HG03060 (cell line): ENCODE measurements around the gene ATP10B.
"Not testable (repeated sequence)": the region's sequence is repeated elsewhere in the genome, so short reads cannot be mapped to it uniquely, and the experiment has no call there.

ENCODE experiments used
- ATAC-seq: cut with Tn5 transposase; IDR thresholded peaks from one replicate; pipeline ENCODE4 v1.9.1; 2021; ENCODE audit warnings: low read depth, moderate number of reproducible peaks; ENCODE audit not compliant: unreplicated experiment

ATP10B gene

DNA sequence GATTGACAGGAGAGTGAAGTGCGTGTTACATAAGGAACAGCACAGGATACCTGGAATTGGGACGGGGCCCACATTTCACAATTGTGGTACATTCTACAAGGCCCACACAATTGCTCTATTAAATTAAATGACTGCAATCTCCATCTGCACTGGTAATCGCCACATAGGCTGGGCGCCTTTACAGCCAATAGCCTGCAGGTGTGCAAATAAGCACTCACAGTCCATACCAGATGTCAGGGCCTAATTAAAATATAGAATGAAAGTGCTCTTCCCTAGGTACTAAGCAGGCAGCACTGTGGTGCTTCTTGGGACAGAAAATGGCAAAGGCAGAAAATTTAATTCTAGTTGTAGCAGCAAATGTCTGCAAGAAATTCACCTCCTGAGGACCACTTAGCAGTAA, 82.7 kb downstream of the ATP10B start:
- ATAC-seq, result no peak

DNA sequence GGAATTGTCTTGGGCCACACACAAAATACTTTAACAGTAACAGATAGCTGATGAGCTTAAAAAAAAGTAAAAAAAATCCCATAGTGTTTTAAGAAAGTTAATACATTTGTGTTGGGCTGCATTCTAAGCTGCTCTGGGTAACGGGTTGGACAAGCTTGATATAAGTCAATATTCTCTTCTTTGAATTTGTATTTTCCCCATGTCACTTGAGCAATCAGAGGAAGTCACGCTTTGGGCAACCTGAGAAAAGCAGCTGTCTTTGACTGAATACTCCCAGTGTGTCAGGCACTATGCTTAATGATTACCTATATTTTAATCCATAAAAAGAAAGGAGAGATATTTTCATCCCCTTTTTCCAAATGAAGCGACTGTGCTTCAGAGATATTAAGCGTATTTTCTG, 84.9 kb downstream of the ATP10B start:
- ATAC-seq, result no peak

DNA sequence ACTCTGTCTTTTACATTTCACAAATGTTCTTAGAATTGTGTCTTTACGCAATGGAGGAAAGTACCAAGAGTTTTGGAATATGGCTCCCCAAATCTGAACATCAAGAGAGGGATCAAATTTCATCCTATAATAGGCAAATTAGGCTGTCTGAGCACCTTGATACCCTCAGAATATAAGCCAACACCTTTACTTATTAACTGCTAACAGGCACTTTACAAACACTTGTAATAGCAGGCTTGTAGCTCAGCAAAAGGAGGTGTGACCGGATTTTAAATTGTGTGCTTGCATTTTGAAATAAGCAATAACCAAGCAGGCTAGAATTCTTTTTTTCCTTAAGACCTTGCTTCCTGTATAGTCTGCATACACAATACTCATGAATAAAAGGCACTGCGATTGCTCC, 92.0 kb downstream of the ATP10B start:
- ATAC-seq, result no peak

DNA sequence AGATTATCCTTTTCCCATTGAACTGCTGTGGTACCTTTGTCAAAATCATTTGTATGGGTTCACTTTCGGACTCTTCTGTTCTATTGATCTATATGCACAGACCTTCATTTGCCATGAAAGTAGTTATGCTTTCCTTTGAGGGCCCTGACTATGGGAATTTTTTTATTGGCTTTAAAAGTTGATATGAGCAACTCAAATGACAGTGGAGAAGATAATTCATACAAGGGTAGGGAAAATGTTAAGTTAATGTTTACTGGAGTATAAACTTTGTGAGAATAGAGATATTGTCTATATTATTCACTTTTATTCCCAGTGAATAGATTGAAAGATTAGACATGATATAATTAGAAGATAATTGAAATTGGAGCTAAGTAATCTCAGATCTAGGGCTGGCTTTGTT, 94.8 kb downstream of the ATP10B start:
- ATAC-seq, result no peak

DNA sequence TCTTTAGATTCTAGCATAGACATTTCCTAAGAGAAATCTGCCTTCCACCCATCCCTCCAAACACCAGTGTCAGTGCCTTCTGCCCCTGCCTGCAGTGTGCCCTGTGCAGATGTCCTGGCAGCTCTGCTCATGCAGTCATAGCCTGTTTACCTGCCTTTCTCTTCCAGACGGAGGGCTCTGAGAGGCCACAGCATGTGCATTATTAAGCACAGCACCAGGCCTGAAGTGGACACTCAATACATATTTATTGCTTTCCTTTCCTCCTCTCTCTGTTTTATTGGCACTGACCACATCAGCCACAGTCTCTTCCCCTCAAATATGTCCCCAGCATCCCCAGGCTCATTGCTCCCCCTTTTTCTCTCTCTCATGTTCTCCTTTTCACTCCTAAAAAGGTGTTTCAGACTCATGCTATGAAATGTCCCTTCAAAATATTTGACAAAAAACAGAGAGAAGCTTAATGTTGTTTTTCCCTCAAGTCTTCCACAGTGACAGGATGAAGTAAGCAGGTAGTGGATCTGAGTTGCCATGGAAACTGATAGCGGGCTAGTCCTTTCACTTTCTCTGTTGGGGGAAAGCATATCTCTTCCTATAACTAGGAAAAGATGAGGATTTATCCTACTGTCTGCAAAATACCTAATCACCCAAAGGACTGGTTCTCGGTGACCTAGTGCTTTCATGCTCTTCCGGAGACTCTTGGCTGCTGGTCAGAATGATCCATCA, 100.9 kb downstream of the ATP10B start:
- no peak for ATAC-seq

DNA sequence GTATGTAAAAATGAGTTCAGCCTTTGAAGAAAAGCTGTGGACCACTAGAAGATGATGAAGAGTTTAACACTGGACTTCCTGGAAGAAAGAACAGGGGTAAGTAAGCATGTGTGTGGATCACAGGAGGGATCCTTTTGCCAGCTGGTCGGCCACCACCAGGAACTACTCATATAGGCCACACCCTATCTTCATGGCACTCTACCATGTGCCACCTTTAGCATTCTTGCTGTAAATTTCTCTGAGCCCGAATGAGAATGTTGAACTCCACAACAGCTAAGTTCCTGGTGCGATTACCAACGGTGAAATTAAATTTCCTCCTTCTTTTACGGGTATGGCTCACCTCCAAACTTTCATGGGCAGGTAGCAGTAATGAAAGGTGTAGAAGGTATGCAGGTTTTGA, 102.3 kb downstream of the ATP10B start:
- no peak for ATAC-seq

DNA sequence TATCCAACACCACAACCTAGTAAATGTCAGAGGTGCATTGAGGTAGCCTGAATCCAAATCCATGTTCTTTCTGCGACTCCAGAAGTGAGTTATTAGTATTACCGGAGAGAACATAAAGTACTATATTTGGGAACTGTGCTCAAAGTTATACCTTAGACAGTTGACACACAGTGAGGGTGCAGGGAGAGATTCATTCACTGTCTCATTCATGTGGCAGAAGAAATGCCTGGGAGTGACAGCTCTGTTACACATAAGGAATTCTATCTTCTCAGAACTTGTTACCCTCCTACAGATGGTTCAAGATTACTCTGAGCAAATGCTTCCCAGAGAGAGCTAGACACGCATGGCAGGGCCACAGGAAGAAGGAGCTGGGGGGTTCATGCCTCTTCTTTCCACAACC, 103.0 kb downstream of the ATP10B start:
- ATAC-seq, result no peak

DNA sequence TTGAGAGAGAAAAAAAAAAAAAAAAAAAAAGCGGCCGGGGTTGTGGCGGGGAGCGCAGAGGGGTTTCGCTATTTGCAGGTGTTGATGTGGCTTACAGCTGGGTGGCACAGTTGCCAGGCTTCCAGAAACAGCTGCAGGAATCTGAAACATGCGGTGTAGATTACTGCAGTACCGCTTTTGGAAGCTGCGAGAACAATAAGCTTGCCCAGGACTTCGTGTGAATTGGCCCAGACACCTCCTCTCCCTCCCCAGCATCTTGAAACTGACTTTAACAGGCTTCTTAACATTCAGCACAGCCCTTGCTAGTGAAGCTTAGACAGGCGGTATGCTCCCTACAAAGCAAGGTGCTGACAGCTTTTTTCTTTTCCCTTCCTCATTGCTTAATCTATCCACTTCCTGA, 104.0 kb downstream of the ATP10B start:
- ATAC-seq, result no peak

DNA sequence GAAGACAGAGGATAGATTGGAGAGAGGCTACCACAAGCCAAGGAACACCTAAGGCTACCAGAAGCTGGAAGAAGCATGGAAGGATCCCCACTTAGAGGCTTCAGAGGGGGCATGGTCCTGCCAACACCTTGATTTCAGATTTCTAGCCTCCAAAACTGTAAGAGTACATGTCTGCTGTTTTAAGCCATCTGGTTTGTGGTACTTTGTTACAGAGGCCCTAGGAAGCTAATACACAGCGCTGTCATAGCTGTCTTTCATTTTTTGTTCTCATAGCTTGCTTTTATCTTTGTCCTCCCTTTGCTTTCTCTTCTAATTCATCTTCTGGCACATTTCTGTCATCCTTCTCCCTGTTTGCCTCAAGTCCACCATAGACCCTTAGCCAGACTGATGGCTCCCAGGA, 104.5 kb downstream of the ATP10B start:
- ATAC-seq, result no peak

DNA sequence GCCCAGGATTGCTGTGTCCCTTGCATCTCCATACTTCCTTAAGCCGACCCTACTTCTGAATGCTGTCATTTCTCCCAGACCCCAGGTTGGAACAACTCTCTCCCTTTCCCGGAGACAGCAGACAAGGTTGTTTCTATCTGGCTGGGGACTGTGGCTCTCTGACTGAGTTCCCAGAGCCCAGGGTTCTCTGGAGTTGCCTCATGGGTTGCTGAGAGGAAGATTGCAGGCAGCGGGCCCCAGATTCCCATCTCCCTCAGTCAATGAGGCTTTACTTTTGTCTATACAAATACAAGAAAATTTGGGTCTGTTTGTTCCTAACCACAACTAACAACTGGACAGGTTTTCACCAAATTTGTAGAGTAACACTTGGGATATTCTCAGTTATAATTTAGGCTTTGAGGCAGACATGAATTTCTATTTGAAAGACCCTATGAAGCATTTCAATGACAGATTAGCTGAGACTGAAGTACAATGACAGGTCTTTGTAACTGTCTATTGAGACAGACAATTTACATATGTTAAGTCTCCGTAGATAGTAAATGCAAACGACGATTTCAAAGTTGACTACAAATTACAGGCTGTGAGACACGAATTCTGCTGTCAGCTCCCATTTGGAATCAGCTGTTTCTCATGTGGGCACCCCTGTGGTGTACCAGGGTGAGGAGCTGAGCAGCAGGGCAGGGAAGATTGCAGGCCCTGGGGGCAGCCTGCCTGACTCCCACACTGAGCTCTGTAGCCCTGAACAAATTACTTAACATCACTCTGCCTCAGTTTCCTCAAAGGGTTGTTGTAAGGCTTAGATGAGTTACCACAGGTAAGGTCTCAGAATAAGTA, 107.5 kb downstream of the ATP10B start:
- ATAC-seq, result no peak

DNA sequence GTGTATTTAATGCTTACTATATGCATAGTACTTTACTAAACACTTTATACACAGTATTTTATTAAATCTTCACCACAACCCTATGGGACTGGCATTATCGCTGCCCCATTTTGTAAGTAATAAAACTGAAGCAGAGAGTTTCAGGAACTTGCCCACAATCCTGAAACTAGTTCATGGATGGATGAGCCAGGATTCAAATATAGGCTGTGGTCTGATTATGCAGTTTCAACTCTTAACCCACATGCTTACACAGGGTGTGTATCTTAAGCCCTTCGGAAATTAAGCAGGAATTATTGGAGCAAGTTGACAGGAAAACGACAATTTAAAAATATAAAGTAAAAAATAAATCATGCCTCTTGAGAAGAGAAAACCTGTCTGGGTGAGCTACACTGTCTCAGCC, 109.0 kb downstream of the ATP10B start:
- peak; percentile 83 for ATAC-seq

DNA sequence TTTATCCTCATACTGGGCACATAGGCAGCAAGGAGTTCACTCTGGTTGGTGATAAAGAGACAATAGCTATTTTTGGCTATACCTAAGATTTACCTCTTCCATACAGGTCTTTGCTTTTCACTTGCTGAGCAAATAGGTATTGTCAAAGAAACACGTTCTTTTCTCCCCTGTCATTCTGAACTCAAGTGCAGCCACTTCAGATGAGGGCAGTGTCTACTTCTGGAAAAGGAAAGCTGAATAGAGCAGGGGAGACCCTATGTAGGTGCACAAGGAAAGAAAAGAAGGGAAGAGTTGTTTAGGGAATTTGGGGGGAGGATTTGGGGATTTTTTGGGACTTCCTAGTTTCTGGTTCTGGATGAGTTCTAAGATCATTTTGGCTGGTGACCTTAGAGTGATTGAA, 109.6 kb downstream of the ATP10B start:
- no peak for ATAC-seq

DNA sequence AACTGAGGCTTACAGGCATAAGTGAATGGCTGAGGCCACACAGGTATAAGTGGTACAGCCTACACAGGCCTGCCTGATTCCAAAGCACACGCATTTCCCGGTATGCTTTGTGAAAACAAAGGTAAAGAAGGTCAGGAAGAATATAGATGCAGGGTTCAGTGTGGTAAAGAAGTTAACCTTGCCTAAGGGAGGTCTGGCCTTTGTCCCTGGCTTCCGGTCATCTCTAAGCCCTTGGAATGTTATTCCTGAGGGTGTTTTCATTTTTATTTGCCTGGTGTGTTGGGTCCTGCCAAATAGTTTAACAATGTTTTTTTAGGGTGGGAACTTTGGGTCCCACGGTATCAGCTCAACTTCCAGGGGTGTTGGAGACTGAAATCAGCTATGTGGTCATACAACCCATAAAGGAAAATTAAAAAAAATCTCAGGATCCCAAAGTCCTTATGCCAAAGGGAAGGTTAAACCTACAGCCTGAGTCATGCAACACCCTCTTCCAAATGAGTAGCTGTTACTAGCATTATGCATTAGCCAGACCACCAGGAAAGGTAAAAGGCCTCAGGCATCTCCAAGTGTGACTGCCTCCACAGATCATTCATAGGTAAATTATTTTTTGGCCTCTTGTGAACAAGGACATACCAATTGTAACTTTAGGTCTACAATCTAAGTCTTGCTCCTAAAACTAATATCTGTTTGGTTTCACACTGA, 124.6 kb downstream of the ATP10B start:
- no peak for ATAC-seq

DNA sequence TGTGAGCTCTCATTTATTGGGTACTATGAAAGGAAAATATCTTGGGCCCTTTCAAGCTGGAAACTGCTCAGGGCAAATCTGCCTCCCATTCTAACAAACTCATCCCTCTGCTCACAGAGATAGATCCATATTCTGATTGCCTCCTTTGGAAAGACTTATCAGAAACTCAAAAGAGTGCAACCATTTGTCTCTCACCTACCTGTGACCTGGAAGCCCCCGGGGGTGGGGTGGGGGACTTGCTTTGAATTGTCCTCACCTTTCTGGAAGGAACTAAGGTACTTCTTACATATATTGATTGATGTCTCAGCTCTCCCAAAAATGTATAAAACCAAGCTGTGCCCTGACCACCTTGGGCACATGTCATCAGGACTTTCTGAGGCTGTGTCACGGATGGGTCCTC, 125.3 kb downstream of the ATP10B start:
- no peak for ATAC-seq

DNA sequence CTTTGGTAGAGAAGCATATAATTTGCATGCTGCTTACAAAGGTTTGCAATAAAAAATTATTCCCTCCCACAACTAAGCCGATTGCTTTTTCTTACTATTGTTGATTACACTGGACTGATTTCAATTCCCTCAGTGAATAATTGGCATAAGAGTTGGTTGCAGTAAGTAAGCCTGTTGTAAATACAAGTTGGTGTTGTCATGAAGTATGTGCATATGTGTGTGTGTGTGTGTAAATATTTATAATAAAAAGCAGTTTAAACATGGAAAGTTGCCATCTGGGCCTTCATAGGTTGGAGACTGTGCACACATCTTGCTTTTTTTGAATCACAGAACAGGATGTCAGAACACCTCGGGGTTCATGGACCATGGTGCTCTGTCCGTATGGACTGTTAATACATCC, 131.2 kb downstream of the ATP10B start:
- no peak for ATAC-seq

DNA sequence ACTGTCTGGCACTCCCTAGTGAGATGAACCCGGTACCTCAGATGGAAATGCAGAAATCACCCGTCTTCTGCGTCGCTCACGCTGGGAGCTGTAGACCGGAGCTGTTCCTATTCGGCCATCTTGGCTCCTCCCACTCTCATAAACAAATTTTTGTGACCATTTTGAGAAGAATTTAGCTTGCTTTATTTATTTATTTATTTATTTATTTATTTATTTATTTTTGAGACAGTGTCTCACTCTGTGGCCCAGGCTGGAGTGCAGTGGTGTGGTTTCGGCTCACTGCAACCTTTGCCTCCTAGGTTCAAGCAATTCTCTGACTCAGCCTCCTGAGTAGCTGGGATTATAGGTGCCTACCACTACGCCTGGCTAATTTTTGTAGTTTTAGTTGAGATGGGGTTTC, 136.5 kb downstream of the ATP10B start:
- not testable (repeated sequence) for ATAC-seq

DNA sequence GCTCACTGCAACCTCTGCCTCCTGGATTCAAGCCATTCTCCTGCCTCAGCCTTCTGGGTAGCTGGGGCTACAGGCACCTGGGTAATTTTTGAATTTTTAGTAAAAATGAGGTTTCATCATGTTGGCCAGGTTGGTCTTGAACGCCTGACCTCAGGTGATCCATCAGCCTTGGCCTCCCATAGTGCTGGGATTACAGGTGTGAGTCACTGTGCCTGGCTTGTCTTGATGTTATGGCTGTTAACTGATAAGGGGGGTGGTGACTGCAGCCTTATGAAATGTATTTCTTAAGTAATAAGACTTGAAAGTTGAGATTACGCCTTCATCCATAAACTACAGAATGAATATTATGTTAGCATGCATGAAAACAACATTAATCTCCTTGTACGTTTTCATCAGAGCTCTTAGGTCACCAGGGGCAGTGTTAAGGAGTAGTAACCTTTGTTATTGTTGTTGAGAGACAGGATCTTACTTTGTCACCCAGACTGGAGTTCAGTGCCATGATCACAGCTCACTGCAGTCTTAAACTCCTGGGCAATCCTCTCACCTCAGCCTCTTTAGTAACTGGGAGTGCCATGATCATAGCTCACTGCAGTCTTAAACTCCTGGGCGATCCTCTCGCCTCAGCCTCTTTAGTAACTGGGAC, 148.3 kb downstream of the ATP10B start:
- no peak for ATAC-seq

DNA sequence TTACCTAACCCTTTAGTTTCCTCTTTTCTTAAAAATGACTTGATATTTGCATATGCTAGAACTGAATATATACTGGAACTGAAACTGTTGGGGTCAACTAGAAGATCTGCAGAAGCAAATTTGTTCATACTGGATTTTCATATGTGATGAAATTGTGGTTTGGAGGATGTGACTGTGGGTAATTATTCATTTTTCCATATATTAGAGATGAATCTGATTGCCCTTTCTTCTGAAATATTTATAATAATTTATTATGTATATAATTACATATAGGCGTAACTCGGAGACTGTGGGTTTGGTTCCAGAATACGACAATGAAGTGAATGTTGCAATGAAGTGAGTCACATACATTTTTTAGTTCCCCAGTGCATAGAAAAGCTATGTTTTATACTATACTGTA, 149.1 kb downstream of the ATP10B start:
- ATAC-seq, result peak; percentile 98

DNA sequence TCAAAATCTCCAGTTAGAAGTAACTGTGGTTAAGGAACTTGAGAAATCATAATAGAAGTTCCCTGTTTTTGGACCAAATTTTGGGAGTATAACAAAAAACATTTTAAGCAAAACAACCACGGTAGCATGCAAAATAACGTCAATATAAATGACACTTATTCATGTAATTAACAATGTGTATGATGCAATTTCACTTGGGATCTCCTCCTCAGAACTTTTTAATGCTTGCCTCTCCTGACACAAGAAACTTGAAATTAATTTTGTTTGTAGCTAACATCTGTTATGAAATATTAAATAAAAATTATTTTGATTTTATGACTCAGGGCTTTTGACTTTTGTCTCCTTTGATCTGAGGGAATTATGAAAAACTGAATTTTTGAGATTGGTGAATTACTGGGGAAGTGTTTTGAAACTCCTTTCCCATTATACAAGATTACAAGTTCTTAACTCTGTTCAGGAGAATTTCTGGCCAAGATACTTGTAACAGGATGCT, 149.7 kb downstream of the ATP10B start:
- ATAC-seq, result no peak

DNA sequence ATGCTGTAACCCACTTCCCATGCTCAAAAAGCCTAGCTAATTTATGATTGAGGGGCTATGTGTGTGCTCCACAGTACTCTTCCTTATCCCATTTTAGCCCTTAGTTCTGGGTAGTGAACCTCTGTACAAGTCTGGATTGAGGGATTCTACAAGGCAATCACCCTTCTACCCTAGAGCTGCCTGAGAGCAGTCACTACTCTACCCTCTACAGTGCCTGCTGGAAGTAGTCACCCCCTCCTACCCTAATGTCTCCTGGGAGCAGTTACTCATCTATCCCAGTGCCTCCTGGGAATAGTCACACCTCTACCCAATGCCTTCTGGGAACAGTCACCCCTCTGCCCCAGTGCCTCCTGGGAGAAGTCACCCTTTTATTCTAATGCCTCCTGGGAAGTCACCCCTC, 150.6 kb downstream of the ATP10B start:
- ATAC-seq, result no peak

DNA sequence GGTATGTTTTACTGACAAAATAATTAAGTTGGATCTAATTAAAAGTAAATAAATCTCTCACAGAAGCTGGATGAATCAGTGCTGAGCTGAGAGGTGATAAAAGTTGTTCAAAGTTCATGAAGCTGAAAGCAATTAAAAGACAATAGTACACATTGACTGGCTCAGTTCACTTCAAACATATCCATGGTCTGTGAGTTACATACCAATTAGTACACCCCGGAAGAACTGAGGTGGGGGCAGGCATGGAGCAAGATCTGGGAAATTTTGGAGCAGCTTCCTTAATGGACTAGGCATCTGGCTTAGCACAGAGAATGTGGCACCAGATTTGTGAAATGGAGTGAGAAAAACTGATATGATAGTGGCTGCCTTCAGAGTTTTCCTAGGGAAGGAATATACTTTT, 152.7 kb downstream of the ATP10B start:
- ATAC-seq, result no peak
